WTC11 (cell line): Measurements from ENCODE around the gene TP63. TPM values are rescaled to one million over a fixed set of nuclear protein-coding genes. Genes with fewer than 3 reads are reported as not detected.

Experiments
- ATAC-seq: fragments of 200-7000 bp; cut with Tn5 transposase; 2 replicates; pipeline ENCODE4 v1.10.0; 2021; ENCODE audit warnings: mild to moderate bottlenecking, moderate library complexity
- CTCF ChIA-PET: fragments of 300-600 bp; sonication (Branson Sonifier 250); formaldehyde crosslinking; loops from one replicate; lab custom pipeline; 2021; ENCODE audit warnings: antibody characterized with exemption; lab: Charles Lee
- POLR2A ChIA-PET: fragments of 350-600 bp; sonication (Branson Sonifier 250); formaldehyde crosslinking; loops from one replicate; lab custom pipeline; 2021; ENCODE audit warnings: antibody characterized with exemption; lab: Charles Lee
- DNase-seq: peaks from one replicate; pipeline ENCODE4 v3.0.0; 2021; ENCODE audit warnings: low spot score
- H3K27ac Mint-ChIP-seq: 2 replicates; pipeline ENCODE4 v1.8.0; 2021; ENCODE audit warnings: mixed read lengths
- H3K27me3 Mint-ChIP-seq: 2 replicates; pipeline ENCODE4 v1.8.0; 2021; ENCODE audit warnings: low read depth, mild to moderate bottlenecking, moderate library complexity, mixed read lengths
- H3K36me3 Mint-ChIP-seq: 2 replicates; pipeline ENCODE4 v1.8.0; 2021; ENCODE audit warnings: mixed read lengths
- H3K4me1 Mint-ChIP-seq: 2 replicates; pipeline ENCODE4 v1.8.0; 2022; ENCODE audit warnings: mixed read lengths
- H3K4me3 Mint-ChIP-seq: 2 replicates; pipeline ENCODE4 v1.8.0; 2021; ENCODE audit warnings: mild to moderate bottlenecking, moderate library complexity, mixed read lengths
- H3K9me3 Mint-ChIP-seq: 2 replicates; pipeline ENCODE4 v1.8.0; 2021; ENCODE audit warnings: mixed read lengths
- ATF2 ChIP-seq: sonication (generic); formaldehyde crosslinking; IDR thresholded peaks from 2 replicates; pipeline ENCODE4 v1.8.1; 2022; ENCODE audit warnings: low read depth, missing genetic modification reagents, borderline replicate concordance
- CBFB ChIP-seq: sonication (generic); formaldehyde crosslinking; IDR thresholded peaks from 2 replicates; pipeline ENCODE4 v1.8.1; 2022; ENCODE audit warnings: mild to moderate bottlenecking, low read depth, missing genetic modification reagents
- CREB1 ChIP-seq: sonication (generic); formaldehyde crosslinking; IDR thresholded peaks from 2 replicates; pipeline ENCODE4 v1.8.0; 2023; ENCODE audit warnings: mild to moderate bottlenecking, missing genetic modification reagents
- CREM ChIP-seq: sonication (generic); formaldehyde crosslinking; IDR thresholded peaks from 2 replicates; pipeline ENCODE4 v1.8.1; 2022; ENCODE audit warnings: mild to moderate bottlenecking, missing genetic modification reagents, moderate library complexity
- ELF4 ChIP-seq: sonication (generic); formaldehyde crosslinking; IDR thresholded peaks from 2 replicates; pipeline ENCODE4 v1.8.1; 2022; ENCODE audit warnings: low read depth, mild to moderate bottlenecking, moderate library complexity, missing genetic modification reagents
- EMX1 ChIP-seq: fragments of 250-450 bp; sonication (Bioruptor Pico); IDR thresholded peaks from 2 replicates; pipeline ENCODE4 v1.8.0; 2021; ENCODE audit warnings: mild to moderate bottlenecking
- GRHL2 ChIP-seq: fragments of 250-450 bp; sonication (Bioruptor Pico); IDR thresholded peaks from 2 replicates; pipeline ENCODE4 v1.8.0; 2022; ENCODE audit warnings: mild to moderate bottlenecking, moderate library complexity; ENCODE audit not compliant: insufficient replicate concordance, severe bottlenecking
- IRF2 ChIP-seq: sonication (generic); formaldehyde crosslinking; IDR thresholded peaks from 2 replicates; pipeline ENCODE4 v1.8.0; 2022; ENCODE audit warnings: low read depth, missing genetic modification reagents, borderline replicate concordance
- KAT7 ChIP-seq: sonication (generic); formaldehyde crosslinking; IDR thresholded peaks from 2 replicates; pipeline ENCODE4 v1.8.1; 2023; ENCODE audit warnings: missing genetic modification reagents, mild to moderate bottlenecking, borderline replicate concordance
- NR1H2 ChIP-seq: sonication (generic); formaldehyde crosslinking; IDR thresholded peaks from 2 replicates; pipeline ENCODE4 v1.9.0; 2021; ENCODE audit warnings: mild to moderate bottlenecking, moderate library complexity, missing genetic modification reagents
- NR2C2 ChIP-seq: sonication (generic); formaldehyde crosslinking; IDR thresholded peaks from 2 replicates; pipeline ENCODE4 v1.8.0; 2022; ENCODE audit warnings: mild to moderate bottlenecking, missing genetic modification reagents
- PRRX2 ChIP-seq: fragments of 250-450 bp; sonication (Bioruptor Pico); IDR thresholded peaks from 2 replicates; pipeline ENCODE4 v1.8.0; 2021; ENCODE audit warnings: mild to moderate bottlenecking
- RORB ChIP-seq: fragments of 250-450 bp; sonication (Bioruptor Pico); IDR thresholded peaks from 2 replicates; pipeline ENCODE4 v1.9.0; 2021; ENCODE audit warnings: mild to moderate bottlenecking
- SMAD4 ChIP-seq: sonication (generic); formaldehyde crosslinking; IDR thresholded peaks from 2 replicates; pipeline ENCODE4 v1.8.0; 2022; ENCODE audit warnings: mild to moderate bottlenecking, missing genetic modification reagents
- TEAD1 ChIP-seq: sonication (generic); formaldehyde crosslinking; IDR thresholded peaks from 2 replicates; pipeline ENCODE4 v1.8.0; 2022; ENCODE audit warnings: mild to moderate bottlenecking, missing genetic modification reagents
- USF1 ChIP-seq: sonication (generic); formaldehyde crosslinking; IDR thresholded peaks from 2 replicates; pipeline ENCODE4 v1.8.0; 2022; ENCODE audit warnings: mild to moderate bottlenecking, missing genetic modification reagents
- USF2 ChIP-seq: sonication (generic); formaldehyde crosslinking; IDR thresholded peaks from 2 replicates; pipeline ENCODE4 v1.8.1; 2023; ENCODE audit warnings: mild to moderate bottlenecking, missing genetic modification reagents, moderate library complexity
- ZBTB21 ChIP-seq: sonication (generic); formaldehyde crosslinking; IDR thresholded peaks from 2 replicates; pipeline ENCODE4 v1.8.1; 2023; ENCODE audit warnings: mild to moderate bottlenecking, missing genetic modification reagents, borderline replicate concordance
- ZNF121 ChIP-seq: sonication (generic); formaldehyde crosslinking; IDR thresholded peaks from 2 replicates; pipeline ENCODE4 v1.8.0; 2023; ENCODE audit warnings: missing genetic modification reagents
- ZNF138 ChIP-seq: sonication (generic); formaldehyde crosslinking; conservative IDR thresholded peaks from 2 replicates; pipeline ENCODE4 v1.8.1; 2022; ENCODE audit warnings: mild to moderate bottlenecking, moderate library complexity, missing genetic modification reagents
- ZNF263 ChIP-seq: sonication (generic); formaldehyde crosslinking; IDR thresholded peaks from 2 replicates; pipeline ENCODE4 v1.8.1; 2022; ENCODE audit warnings: low read depth, mild to moderate bottlenecking, moderate library complexity, missing genetic modification reagents
- ZNF416 ChIP-seq: fragments of 250-450 bp; sonication (Bioruptor Pico); IDR thresholded peaks from 2 replicates; pipeline ENCODE4 v1.9.0; 2021; ENCODE audit warnings: mild to moderate bottlenecking, inconsistent platforms
- ZNF423 ChIP-seq: fragments of 250-450 bp; sonication (Bioruptor Pico); IDR thresholded peaks from 2 replicates; pipeline ENCODE4 v2.1.2; 2022; ENCODE audit warnings: mild to moderate bottlenecking, moderate library complexity
- ZSCAN18 ChIP-seq: fragments of 250-450 bp; sonication (Bioruptor Pico); IDR thresholded peaks from 2 replicates; pipeline ENCODE4 v2.1.2; 2022; ENCODE audit warnings: mild to moderate bottlenecking, moderate library complexity
- total RNA-seq: library from RNA; stranded (reverse); gene quantifications from 3 replicates; pipeline ENCODE4 v1.2.3, GENCODE V29; 2021
- TF ChIP-seq, protein P1 (sequence below): sonication (generic); formaldehyde crosslinking; IDR thresholded peaks from 2 replicates; pipeline ENCODE4 v1.8.0; 2022; ENCODE audit warnings: mild to moderate bottlenecking, missing genetic modification reagents
- TF ChIP-seq, protein P2 (sequence below): sonication (generic); formaldehyde crosslinking; IDR thresholded peaks from 2 replicates; pipeline ENCODE4 v1.8.0; 2022; ENCODE audit warnings: mild to moderate bottlenecking, missing genetic modification reagents
- TF ChIP-seq, protein P3 (sequence below): fragments of 250-450 bp; sonication (Bioruptor Pico); IDR thresholded peaks from 2 replicates; pipeline ENCODE4 v1.9.0; 2021; ENCODE audit warnings: moderate library complexity, mild to moderate bottlenecking, inconsistent platforms, borderline replicate concordance

The TP63 gene
- total RNA-seq, 1 experiment from 2014 or later = 0.09 TPM

DNA sequence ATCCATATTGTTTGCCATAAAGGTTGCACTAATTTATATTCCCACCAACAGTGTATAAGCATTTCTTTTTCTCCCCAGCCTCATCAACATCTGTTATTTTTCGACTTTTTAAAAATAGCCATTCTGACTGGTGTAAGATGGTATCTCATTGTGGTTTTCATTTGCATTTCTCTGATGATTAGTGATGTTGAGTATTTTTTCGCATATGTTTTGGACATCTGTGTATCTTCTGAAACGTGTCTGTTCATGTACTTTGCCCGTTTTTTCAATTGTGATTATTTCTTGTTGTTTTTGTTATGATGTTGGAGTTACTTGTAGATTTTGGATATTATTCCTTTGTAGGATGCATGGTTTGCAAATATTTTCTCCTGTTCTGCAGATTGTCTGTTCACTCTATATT lies 46.5 kb downstream of the TP63 start:
- H3K4me3 Mint-ChIP-seq = no peak overlapping the region
- DNase-seq (no peak), ATAC-seq (no peak)
- TF ChIP-seq CBFB (no peak), RORB (CRISPR knock-in tag) (no peak), CREM (CRISPR knock-in tag) (no peak), PRRX2 (no peak), IRF2 (no peak), USF1 (no peak), ATF2 (CRISPR knock-in tag) (no peak), ZNF416 (CRISPR knock-in tag) (no peak), CREB1 (CRISPR knock-in tag) (no peak)
- TF ChIP-seq, protein P1, sequence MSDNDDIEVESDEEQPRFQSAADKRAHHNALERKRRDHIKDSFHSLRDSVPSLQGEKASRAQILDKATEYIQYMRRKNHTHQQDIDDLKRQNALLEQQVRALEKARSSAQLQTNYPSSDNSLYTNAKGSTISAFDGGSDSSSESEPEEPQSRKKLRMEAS (CRISPR knock-in tag) = no peak
- TF ChIP-seq, protein P2, sequence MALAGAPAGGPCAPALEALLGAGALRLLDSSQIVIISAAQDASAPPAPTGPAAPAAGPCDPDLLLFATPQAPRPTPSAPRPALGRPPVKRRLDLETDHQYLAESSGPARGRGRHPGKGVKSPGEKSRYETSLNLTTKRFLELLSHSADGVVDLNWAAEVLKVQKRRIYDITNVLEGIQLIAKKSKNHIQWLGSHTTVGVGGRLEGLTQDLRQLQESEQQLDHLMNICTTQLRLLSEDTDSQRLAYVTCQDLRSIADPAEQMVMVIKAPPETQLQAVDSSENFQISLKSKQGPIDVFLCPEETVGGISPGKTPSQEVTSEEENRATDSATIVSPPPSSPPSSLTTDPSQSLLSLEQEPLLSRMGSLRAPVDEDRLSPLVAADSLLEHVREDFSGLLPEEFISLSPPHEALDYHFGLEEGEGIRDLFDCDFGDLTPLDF (CRISPR knock-in tag) = no peak
- no peaks in the 10 kb centered on the region for H3K9me3 Mint-ChIP-seq
- peaks cover 7% of the 10 kb centered on the region for H3K4me1 Mint-ChIP-seq
- CTCF ChIA-PET = no interaction called here
- H3K36me3 Mint-ChIP-seq = no peaks in the 10 kb centered on the region
- POLR2A ChIA-PET = no interaction called here
- H3K27ac Mint-ChIP-seq = no peak overlapping the region
- H3K27me3 Mint-ChIP-seq = no peaks in the 10 kb centered on the region

GRCh38 chr3:189680723-189681122 lies 49.5 kb downstream of the TP63 start:
- Mint-ChIP-seq H3K27ac (no peak overlapping the region), H3K4me1 (peaks cover 3% of the 10 kb centered on the region), H3K36me3 (no peaks in the 10 kb centered on the region), H3K4me3 (no peak overlapping the region), H3K27me3 (no peaks in the 10 kb centered on the region), H3K9me3 (no peaks in the 10 kb centered on the region)
- TF ChIP-seq NR2C2 (CRISPR knock-in tag) (no peak), ZBTB21 (CRISPR knock-in tag) (no peak), SMAD4 (no peak), KAT7 (CRISPR knock-in tag) (no peak), GRHL2 (no peak), TEAD1 (no peak), USF2 (CRISPR knock-in tag) (no peak), ZSCAN18 (CRISPR knock-in tag) (no peak), ELF4 (CRISPR knock-in tag) (no peak), NR1H2 (CRISPR knock-in tag) (no peak), ZNF423 (no peak), CBFB (no peak), ZNF121 (CRISPR knock-in tag) (no peak), ZNF138 (CRISPR knock-in tag) (no peak), EMX1 (no peak), ZNF263 (CRISPR knock-in tag) (no peak)
- TF ChIP-seq, protein P2 (CRISPR knock-in tag) = no peak
- TF ChIP-seq, protein P3, sequence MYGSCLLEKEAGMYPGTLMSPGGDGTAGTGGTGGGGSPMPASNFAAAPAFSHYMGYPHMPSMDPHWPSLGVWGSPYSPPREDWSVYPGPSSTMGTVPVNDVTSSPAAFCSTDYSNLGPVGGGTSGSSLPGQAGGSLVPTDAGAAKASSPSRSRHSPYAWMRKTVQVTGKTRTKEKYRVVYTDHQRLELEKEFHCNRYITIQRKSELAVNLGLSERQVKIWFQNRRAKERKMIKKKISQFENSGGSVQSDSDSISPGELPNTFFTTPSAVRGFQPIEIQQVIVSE (CRISPR knock-in tag) = no peak
- no peak for DNase-seq
- ChIA-PET POLR2A (no interaction called here), CTCF (no interaction called here)
- ATAC-seq = no peak
